ENCODE data around the gene MMAB.

- no peak for TF ChIP-seq EZH2phosphoT487 (IDR thresholded peaks at IDR 0.05; ENCODE audit: low read depth)
- TF ChIP-seq CTCF (IDR thresholded peaks at IDR 0.05; ENCODE audit: low read depth, low read length): no peak
These were observed 36.0 kb upstream of the MMAB start for GRCh38 chr12:109609342-109609741.

Data from OCI-LY3 (cell line).